ENCODE data around the gene AP1S2. TPM values are rescaled to one million over a fixed set of nuclear protein-coding genes. Genes with fewer than 3 reads are reported as not detected.
A peak's percentile ranks its signal among the peaks of the same experiment; 100 is the strongest.

The AP1S2 gene
- total and polyA plus RNA-seq, 2 of the 13 experiments (the other 11 are each of a cell fraction or from before 2014, with no cell fraction given): 10.1 to 18.8 TPM

DNA sequence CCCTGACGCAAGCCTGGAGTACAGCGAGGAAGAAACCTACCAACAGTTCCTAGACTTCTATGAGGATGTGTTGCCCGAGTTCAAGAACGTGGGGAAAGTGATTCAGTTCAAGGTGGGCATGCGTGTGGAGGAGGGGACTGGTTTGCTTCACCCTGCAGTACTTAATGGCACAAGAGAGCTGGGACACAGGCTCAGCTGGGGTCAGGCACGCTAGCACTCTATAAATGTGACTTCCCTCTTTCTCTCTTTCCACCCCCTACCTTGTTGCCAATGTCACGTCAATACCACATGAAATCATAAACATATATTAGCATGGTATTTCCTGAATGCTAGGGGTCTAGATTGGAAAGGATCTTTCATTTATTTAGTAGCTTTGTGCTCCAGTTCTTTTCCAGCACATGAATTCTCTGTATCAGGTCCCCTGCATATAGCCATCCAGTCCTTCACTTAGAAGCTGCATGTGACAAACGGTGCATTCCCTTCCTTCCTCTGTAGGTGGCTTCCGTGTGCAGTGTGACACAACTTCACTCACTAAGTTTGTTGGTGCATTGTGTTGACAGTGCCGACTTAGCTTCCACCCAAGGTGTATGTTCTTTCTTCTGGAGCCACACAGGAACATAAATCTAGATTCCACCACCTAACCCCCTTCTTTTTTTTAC, 38.7 kb downstream of the AP1S2 start:
- TF ChIP-seq, protein P1, sequence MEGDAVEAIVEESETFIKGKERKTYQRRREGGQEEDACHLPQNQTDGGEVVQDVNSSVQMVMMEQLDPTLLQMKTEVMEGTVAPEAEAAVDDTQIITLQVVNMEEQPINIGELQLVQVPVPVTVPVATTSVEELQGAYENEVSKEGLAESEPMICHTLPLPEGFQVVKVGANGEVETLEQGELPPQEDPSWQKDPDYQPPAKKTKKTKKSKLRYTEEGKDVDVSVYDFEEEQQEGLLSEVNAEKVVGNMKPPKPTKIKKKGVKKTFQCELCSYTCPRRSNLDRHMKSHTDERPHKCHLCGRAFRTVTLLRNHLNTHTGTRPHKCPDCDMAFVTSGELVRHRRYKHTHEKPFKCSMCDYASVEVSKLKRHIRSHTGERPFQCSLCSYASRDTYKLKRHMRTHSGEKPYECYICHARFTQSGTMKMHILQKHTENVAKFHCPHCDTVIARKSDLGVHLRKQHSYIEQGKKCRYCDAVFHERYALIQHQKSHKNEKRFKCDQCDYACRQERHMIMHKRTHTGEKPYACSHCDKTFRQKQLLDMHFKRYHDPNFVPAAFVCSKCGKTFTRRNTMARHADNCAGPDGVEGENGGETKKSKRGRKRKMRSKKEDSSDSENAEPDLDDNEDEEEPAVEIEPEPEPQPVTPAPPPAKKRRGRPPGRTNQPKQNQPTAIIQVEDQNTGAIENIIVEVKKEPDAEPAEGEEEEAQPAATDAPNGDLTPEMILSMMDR (CRISPR knock-in tag; IDR thresholded peaks at IDR 0.05): peak; percentile 22; the same call in 1 of the 2 replicates
- TF ChIP-seq ZNF407 (CRISPR knock-in tag; IDR thresholded peaks at IDR 0.05; ENCODE audit: not compliant biosample characterization): no peak
- no peak for TF ChIP-seq ZNF468 (CRISPR knock-in tag; IDR thresholded peaks at IDR 0.05)
- ATAC-seq (peak; percentile 75), FAIRE-seq (peak; percentile 50), DNase-seq (ENCODE audit: low spot score) (peak; percentile 5)
- ChIA-PET CTCF (ENCODE audit: low intra/inter-chr PET ratio, low total read pairs) (no interaction called here), POLR2A (no interaction called here)
- WGBS (ENCODE audit: low lambda C conversion rate): 83% methylated on average over 10 of the region's 10 CpGs
- no peak overlapping the region for H3K9ac ChIP-seq (ENCODE audit: insufficient read depth, low read depth, low read length)
- intact Hi-C loops (cut with micrococcal nuclease; ENCODE audit: unreplicated experiment) (no loop called here), in situ Hi-C loops (cut with HindIII; ENCODE audit: extremely low pct_ligation_motif_present, low pct_unique_long_range_greater_than_20kb) (no loop called here)
- H3K4me1 ChIP-seq (ENCODE audit: insufficient read depth, low read length): no peaks in the 10 kb centered on the region
- no peaks in the 10 kb centered on the region for H3K9me3 ChIP-seq (ENCODE audit: low read length)
- H3K79me2 ChIP-seq (ENCODE audit: insufficient read depth, low read length): no peaks in the 10 kb centered on the region
- H2AFZ ChIP-seq (ENCODE audit: low read length): no peak overlapping the region
- H3K4me2 ChIP-seq (ENCODE audit: low read depth, low read length): no peak overlapping the region
- no TSS peak for BruUV-seq (replicated peaks)
- no peak overlapping the region for H3K4me3 ChIP-seq (replicated peaks in 1 of 3; ENCODE audit: insufficient read depth in 1 of 3, low read depth in 2 of 3, low read length in 3 of 3)
- peaks cover 2 to 10% of the 10 kb centered on the region in 2 experiments; a peak in 2 of 5 replicates for H3K36me3 ChIP-seq (replicated peaks in 1 of 2; ENCODE audit: control insufficient read depth in 1 of 2, insufficient read depth in 2 of 2, low read length in 2 of 2)
- H3K27ac ChIP-seq (ENCODE audit: extremely low read length, insufficient read depth, low read length): no peak overlapping the region
- no peaks in the 10 kb centered on the region for H3K27me3 ChIP-seq (ENCODE audit: control insufficient read depth in 1 of 2, insufficient read depth in 2 of 2, low read length in 2 of 2)
- H4K20me1 ChIP-seq (ENCODE audit: insufficient read depth, low read length): no peaks in the 10 kb centered on the region

Data from HepG2 (cell line).